PC-9 (cell line): ENCODE data around the gene RDH13. TPM values are rescaled to one million over a fixed set of nuclear protein-coding genes. Genes with fewer than 3 reads are reported as not detected.

Source experiments
- BruUV-seq: library from RNA; stranded (reverse); fragments of 400-500 nt; replicated peaks from 2 replicates; lab custom pipeline; 2021; lab: Mats Ljungman, UMichigan
- CTCF ChIA-PET: fragments of 300-600 bp; sonication (Branson Sonifier 250); formaldehyde crosslinking; loops from one replicate; lab custom pipeline; 2022; ENCODE audit warnings: antibody characterized with exemption; lab: Charles Lee
- POLR2A ChIA-PET: fragments of 300-600 bp; sonication (Branson Sonifier 250); formaldehyde crosslinking; loops from one replicate; lab custom pipeline; 2022; ENCODE audit warnings: antibody characterized with exemption; ENCODE audit not compliant: unreplicated experiment; lab: Charles Lee
- DNase-seq, 2 experiments: peaks; one replicate each; pipeline versions ENCODE4 v3.0.0 to v3.0.0-alpha.2; 2015 to 2022; ENCODE audit warnings: mixed read lengths in 1 of 2
- H2AFZ ChIP-seq: fragments of 200-600 bp; sonication (generic); 2 replicates; pipeline ENCODE4 v1.8.1; 2017; ENCODE audit warnings: antibody characterized with exemption
- H3F3A ChIP-seq: fragments of 200-600 bp; sonication (generic); 2 replicates; pipeline ENCODE4 v1.8.1; 2017; ENCODE audit warnings: antibody characterized with exemption, mild to moderate bottlenecking, low read depth; ENCODE audit not compliant: insufficient read depth
- H3K27ac ChIP-seq: fragments of 200-600 bp; sonication (generic); 2 replicates; pipeline ENCODE4 v1.6.1; 2016; ENCODE audit warnings: mixed run types
- H3K27me3 ChIP-seq: fragments of 200-600 bp; sonication (generic); 2 replicates; pipeline ENCODE4 v1.6.1; 2016; ENCODE audit warnings: low read depth, mixed run types; ENCODE audit not compliant: insufficient read depth
- H3K36me3 ChIP-seq: fragments of 200-600 bp; sonication (generic); 2 replicates; pipeline ENCODE4 v1.6.1; 2016; ENCODE audit warnings: low read depth, mixed run types
- H3K4me1 ChIP-seq: fragments of 200-600 bp; sonication (generic); replicated peaks from 2 replicates; pipeline ENCODE4 v1.6.1; 2016; ENCODE audit warnings: mixed run types; ENCODE audit not compliant: insufficient read depth
- H3K4me2 ChIP-seq: fragments of 200-600 bp; sonication (generic); 2 replicates; pipeline ENCODE4 v1.6.1; 2017; ENCODE audit warnings: mixed run types
- H3K4me3 ChIP-seq: fragments of 200-600 bp; sonication (generic); 2 replicates; pipeline ENCODE4 v1.6.1; 2016; ENCODE audit warnings: mixed run types
- H3K79me2 ChIP-seq: fragments of 200-600 bp; sonication (generic); 2 replicates; pipeline ENCODE4 v1.6.1; 2017; ENCODE audit warnings: low read depth, mixed run types
- H3K9me2 ChIP-seq: fragments of 200-600 bp; sonication (generic); 2 replicates; pipeline ENCODE4 v1.8.1; 2017; ENCODE audit warnings: mild to moderate bottlenecking; ENCODE audit not compliant: insufficient read depth
- H3K9me3 ChIP-seq: fragments of 200-600 bp; sonication (generic); 2 replicates; pipeline ENCODE4 v1.8.1; 2016; ENCODE audit warnings: low read depth; ENCODE audit not compliant: insufficient read depth
- H4K20me1 ChIP-seq: fragments of 200-600 bp; sonication (generic); 2 replicates; pipeline ENCODE4 v1.8.1; 2017; ENCODE audit not compliant: insufficient read depth
- CTCF ChIP-seq: fragments of 200-600 bp; sonication (generic); conservative IDR thresholded peaks from 2 replicates; pipeline ENCODE4 v1.6.1; 2017; ENCODE audit warnings: mixed run types, antibody characterized with exemption, mild to moderate bottlenecking, moderate library complexity
- EZH2 ChIP-seq: fragments of 200-600 bp; sonication (generic); IDR thresholded peaks from 2 replicates; pipeline ENCODE4 v1.8.0; 2017; ENCODE audit warnings: antibody characterized with exemption, low read depth
- intact Hi-C: fragments of 100-400 bp; cut with micrococcal nuclease; formaldehyde crosslinking; loops from one replicate; pipeline ENCODE4 v1.10.0; 2022; ENCODE audit not compliant: unreplicated experiment
- total RNA-seq: library from RNA; stranded (reverse); gene quantifications from 2 replicates; pipeline ENCODE4 v1.2.3, GENCODE V29; 2021

RDH13 gene
- total RNA-seq, 1 experiment from 2014 or later, result 39.8 TPM

- Histone ChIP-seq H3K79me2 (no peaks in the 10 kb centered on the region), H3K27me3 (no peaks in the 10 kb centered on the region), H3F3A (peaks cover 7% of the 10 kb centered on the region; the same call in 1 of the 2 replicates), H3K9me3 (no peaks in the 10 kb centered on the region), H3K9me2 (no peaks in the 10 kb centered on the region), H4K20me1 (peaks cover 44% of the 10 kb centered on the region), H3K4me1 (no peaks in the 10 kb centered on the region), H2AFZ (no peak overlapping the region), H3K36me3 (peaks cover 36% of the 10 kb centered on the region), H3K4me3 (no peak overlapping the region), H3K4me2 (no peak overlapping the region), H3K27ac (no peak overlapping the region)
- BruUV-seq, result no TSS peak
- ChIA-PET CTCF (interaction anchor here (0.7 kb wide), 1 partner anchor 19 kb away, joined by 3 read pairs; no protein-coding TSS in a partner anchor), POLR2A (interaction anchor here (0.5 to 0.7 kb wide), 3 partner anchors 16 to 24 kb away, joined by 3 to 8 read pairs (median 8); partner anchors contain the start of gene EPS8L1)
- intact Hi-C loops, result no loop called here
- TF ChIP-seq EZH2, result no peak
- TF ChIP-seq CTCF, result no peak
- no peak for DNase-seq
Observed at GRCh38 chr19:55050749-55051532, 12.0 kb downstream of the RDH13 start.

GRCh38 chr19:55048446-55048845 is 14.5 kb downstream of the RDH13 start:
- no peak for TF ChIP-seq EZH2
- no peak for TF ChIP-seq CTCF
- Histone ChIP-seq H3K4me1 (no peaks in the 10 kb centered on the region), H3F3A (peaks cover 11% of the 10 kb centered on the region; the same call in 1 of the 2 replicates), H2AFZ (no peak overlapping the region), H3K27ac (no peak overlapping the region), H3K79me2 (no peaks in the 10 kb centered on the region), H3K36me3 (peaks cover 26% of the 10 kb centered on the region), H3K9me3 (no peaks in the 10 kb centered on the region), H4K20me1 (peaks cover 52% of the 10 kb centered on the region), H3K4me2 (no peak overlapping the region), H3K9me2 (no peaks in the 10 kb centered on the region), H3K4me3 (no peak overlapping the region), H3K27me3 (no peaks in the 10 kb centered on the region)
- intact Hi-C loops, result no loop called here
- CTCF ChIA-PET, result interaction anchor here (0.5 kb wide), 1 partner anchor 21 kb away, joined by 10 read pairs; no protein-coding TSS in a partner anchor
- no TSS peak for BruUV-seq
- POLR2A ChIA-PET, result interaction anchor here (0.5 kb wide), 1 partner anchor 168 kb away, joined by 4 read pairs; no protein-coding TSS in a partner anchor
- no peak for DNase-seq

- Histone ChIP-seq H3K27me3 (no peaks in the 10 kb centered on the region), H3K4me3 (no peak overlapping the region), H3F3A (peaks cover 15% of the 10 kb centered on the region; the same call in 1 of the 2 replicates), H3K27ac (no peak overlapping the region), H3K9me3 (no peaks in the 10 kb centered on the region), H2AFZ (no peak overlapping the region), H3K4me2 (no peak overlapping the region), H3K79me2 (no peaks in the 10 kb centered on the region), H3K36me3 (peaks cover 23% of the 10 kb centered on the region), H3K9me2 (no peaks in the 10 kb centered on the region), H4K20me1 (peaks cover 50% of the 10 kb centered on the region), H3K4me1 (no peaks in the 10 kb centered on the region)
- CTCF ChIA-PET, result interaction anchor here (0.5 kb wide), 1 partner anchor 21 kb away, joined by 10 read pairs; no protein-coding TSS in a partner anchor
- POLR2A ChIA-PET, result interaction anchor here (0.5 kb wide), 1 partner anchor 167 kb away, joined by 4 read pairs; no protein-coding TSS in a partner anchor
- DNase-seq, result no peak
- no peak for TF ChIP-seq EZH2
- TF ChIP-seq CTCF, result no peak
- BruUV-seq, result no TSS peak
- intact Hi-C loops, result no loop called here
Observed at GRCh38 chr19:55047951-55048350, 15.0 kb downstream of the RDH13 start.
